Prostate gland (tissue), 2 donors: Measurements from ENCODE around the gene BRPF1. TPM values are rescaled to one million over a fixed set of nuclear protein-coding genes. Genes with fewer than 3 reads are reported as not detected.

Experiments used
- DNase-seq: peaks from one replicate; pipeline ENCODE4 v3.0.0-alpha.2; 2019; ENCODE audit warnings: low spot score
- H3K27ac ChIP-seq, 2 donors: fragments of 200-600 bp; sonication (generic); 2 replicates each; pipeline ENCODE4 v1.5.1; 2017 to 2019
- H3K27me3 ChIP-seq: fragments of 200-600 bp; sonication (generic); replicated peaks from 2 replicates; pipeline ENCODE4 v1.5.1; 2019; ENCODE audit not compliant: insufficient read depth
- H3K36me3 ChIP-seq, 2 donors: fragments of 200-600 bp; sonication (generic); 1 replicate in 1 of 2; 2 replicates in 1 of 2; pipeline versions ENCODE4 v1.5.1 to v1.8.1; 2017 to 2019
- H3K4me1 ChIP-seq: fragments of 200-600 bp; sonication (generic); replicated peaks from 2 replicates; pipeline ENCODE4 v1.5.1; 2019
- H3K4me3 ChIP-seq, 2 donors: fragments of 200-600 bp; sonication (generic); 2 replicates each; pipeline ENCODE4 v1.5.1; 2017 to 2019
- H3K9me3 ChIP-seq: fragments of 200-600 bp; sonication (generic); 2 replicates; pipeline ENCODE4 v1.5.1; 2017
- POLR2A ChIP-seq: fragments of 450-650 bp; IDR thresholded peaks from one replicate; pipeline ENCODE4 v1.6.1; 2016; ENCODE audit warnings: antibody characterized with exemption, mild to moderate bottlenecking
- POLR2AphosphoS5 ChIP-seq: sonication (generic); formaldehyde crosslinking; IDR thresholded peaks from one replicate; pipeline ENCODE4 v1.6.1; 2017; ENCODE audit warnings: antibody characterized with exemption
- WGBS: methylation state at CpG from one replicate; pipeline ENCODE4 v1.1.5; 2018; 5-methylcytosine and 5-hydroxymethylcytosine counted together
- intact Hi-C: fragments of 100-400 bp; cut with DNase I; formaldehyde crosslinking; loops from one replicate; pipeline ENCODE4 v1.14.2; 2022
- total RNA-seq, 2 donors: library from RNA; depleted of rRNA; stranded (reverse); fragments of >200 nt; gene quantifications; one replicate each; pipeline ENCODE4 v1.1.0, GENCODE V29; 2016
- TF ChIP-seq, protein P1 (sequence below), 4 experiments: fragments of 200-600 bp in 2 of 4; fragments of 450-650 bp in 2 of 4; sonication (generic) in 2 of 4; IDR thresholded peaks; 1 replicate in 3 of 4; 2 replicates in 1 of 4; pipeline ENCODE4 v1.5.1; 2016 to 2019; ENCODE audit warnings: antibody characterized with exemption in 4 of 4, mild to moderate bottlenecking in 2 of 4, moderate library complexity in 2 of 4

BRPF1 gene
- total RNA-seq, 2 donors from 2014 or later, result 14.2 to 43.5 TPM

DNA sequence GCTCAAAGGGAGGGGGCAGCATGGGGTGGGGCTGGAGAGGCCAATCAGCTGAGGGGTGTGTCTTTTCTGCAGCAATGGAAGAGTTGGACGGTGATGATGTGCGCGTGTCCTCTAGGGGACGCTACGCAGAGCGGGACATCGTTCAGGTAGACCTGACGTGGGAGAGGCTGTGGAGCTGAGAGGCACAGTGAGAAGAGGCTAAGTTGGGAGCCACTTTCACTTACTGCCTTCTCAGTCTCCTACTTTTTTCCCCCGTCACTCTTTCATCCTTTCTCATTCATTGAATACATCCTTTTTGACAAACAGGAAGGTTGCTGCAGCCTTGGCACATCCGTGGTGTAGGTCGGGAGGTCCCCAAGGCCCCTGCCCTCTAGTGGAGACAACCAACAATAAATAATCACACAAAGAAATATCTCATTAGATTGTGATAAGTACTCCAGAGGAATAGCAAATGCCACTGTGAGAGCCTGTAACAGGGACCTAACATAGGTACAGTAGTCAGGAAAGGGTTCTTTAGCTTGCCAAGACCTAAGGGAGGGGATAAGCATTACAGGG lies 4.4 kb upstream of the BRPF1 start:
- Histone ChIP-seq H3K27me3 (no peaks in the 10 kb centered on the region), H3K27ac (no peak overlapping the region), H3K36me3 (no peaks in the 10 kb centered on the region), H3K4me3 (no peak overlapping the region), H3K4me1 (no peaks in the 10 kb centered on the region), H3K9me3 (no peaks in the 10 kb centered on the region)
- DNase-seq, result no peak
- 12% methylated on average over 11 of the region's 11 CpGs for WGBS
- intact Hi-C loops, result no loop called here
- TF ChIP-seq POLR2AphosphoS5, result no peak
- TF ChIP-seq, protein P1, sequence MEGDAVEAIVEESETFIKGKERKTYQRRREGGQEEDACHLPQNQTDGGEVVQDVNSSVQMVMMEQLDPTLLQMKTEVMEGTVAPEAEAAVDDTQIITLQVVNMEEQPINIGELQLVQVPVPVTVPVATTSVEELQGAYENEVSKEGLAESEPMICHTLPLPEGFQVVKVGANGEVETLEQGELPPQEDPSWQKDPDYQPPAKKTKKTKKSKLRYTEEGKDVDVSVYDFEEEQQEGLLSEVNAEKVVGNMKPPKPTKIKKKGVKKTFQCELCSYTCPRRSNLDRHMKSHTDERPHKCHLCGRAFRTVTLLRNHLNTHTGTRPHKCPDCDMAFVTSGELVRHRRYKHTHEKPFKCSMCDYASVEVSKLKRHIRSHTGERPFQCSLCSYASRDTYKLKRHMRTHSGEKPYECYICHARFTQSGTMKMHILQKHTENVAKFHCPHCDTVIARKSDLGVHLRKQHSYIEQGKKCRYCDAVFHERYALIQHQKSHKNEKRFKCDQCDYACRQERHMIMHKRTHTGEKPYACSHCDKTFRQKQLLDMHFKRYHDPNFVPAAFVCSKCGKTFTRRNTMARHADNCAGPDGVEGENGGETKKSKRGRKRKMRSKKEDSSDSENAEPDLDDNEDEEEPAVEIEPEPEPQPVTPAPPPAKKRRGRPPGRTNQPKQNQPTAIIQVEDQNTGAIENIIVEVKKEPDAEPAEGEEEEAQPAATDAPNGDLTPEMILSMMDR (IDR thresholded peaks at IDR 0.05), result peak in 1 of 4 experiments; percentile 6
- no peak for TF ChIP-seq POLR2A

GRCh38 chr3:9727743-9728142 lies 3.8 kb upstream of the BRPF1 start:
- 72% methylated on average over 2 of the region's 2 CpGs for WGBS

DNA sequence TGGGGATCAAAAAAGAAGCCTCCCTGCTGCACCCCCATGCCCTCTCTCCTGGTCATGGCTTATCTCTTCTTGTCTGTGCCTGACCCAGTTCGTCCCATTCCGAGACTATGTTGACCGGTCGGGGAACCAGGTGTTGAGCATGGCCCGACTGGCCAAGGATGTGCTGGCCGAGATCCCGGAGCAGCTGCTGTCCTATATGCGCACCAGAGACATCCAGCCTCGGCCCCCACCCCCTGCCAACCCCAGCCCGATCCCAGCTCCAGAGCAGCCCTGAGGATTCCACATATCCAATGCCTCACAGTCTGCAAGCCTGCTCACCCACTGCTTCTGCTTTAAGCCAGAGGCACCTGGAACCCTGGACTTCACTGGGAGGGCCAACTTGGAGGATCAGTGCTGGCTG lies 2.1 kb upstream of the BRPF1 start:
- intact Hi-C loops, result no loop called here
- peaks cover 14% of the 10 kb centered on the region for H3K4me1 ChIP-seq
- TF ChIP-seq POLR2A (no peak), POLR2AphosphoS5 (no peak)
- TF ChIP-seq, protein P1 (IDR thresholded peaks at IDR 0.05), result no peak
- H3K27me3 ChIP-seq, result no peaks in the 10 kb centered on the region
- no peaks in the 10 kb centered on the region for H3K36me3 ChIP-seq
- DNase-seq, result no peak
- no peaks in the 10 kb centered on the region for H3K9me3 ChIP-seq
- WGBS, result 81% methylated on average over 7 of the region's 10 CpGs
- no peak overlapping the region for H3K27ac ChIP-seq
- no peak overlapping the region for H3K4me3 ChIP-seq

More at GRCh38 chr3:9727743-9728142, 3.8 kb upstream of the BRPF1 start:
- Histone ChIP-seq H3K4me1 (peaks cover 6% of the 10 kb centered on the region), H3K4me3 (no peak overlapping the region), H3K27me3 (no peaks in the 10 kb centered on the region), H3K9me3 (no peaks in the 10 kb centered on the region), H3K27ac (no peak overlapping the region), H3K36me3 (no peaks in the 10 kb centered on the region)
- intact Hi-C loops, result no loop called here
- no peak for DNase-seq
- TF ChIP-seq POLR2AphosphoS5 (no peak), POLR2A (no peak)
- TF ChIP-seq, protein P1 (IDR thresholded peaks at IDR 0.05), result no peak

GRCh38 chr3:9730657-9731205 lies 804 bp upstream of the BRPF1 start:
- H3K27ac ChIP-seq, result peak overlapping the region; percentile 96 to 97
- peaks cover 14% of the 10 kb centered on the region for H3K4me1 ChIP-seq
- H3K4me3 ChIP-seq, result peak overlapping the region; percentile 97 to 98
- peaks cover 0 to 7% of the 10 kb centered on the region in 2 donors for H3K36me3 ChIP-seq
- WGBS, result under 1% methylated on average over 16 of the region's 17 CpGs
- no peaks in the 10 kb centered on the region for H3K27me3 ChIP-seq
- H3K9me3 ChIP-seq, result no peaks in the 10 kb centered on the region
- intact Hi-C loops, result loop anchor here (5.0 to 10.0 kb wide), 2 partner anchors 112 to 184 kb away; partner anchors contain the start of genes IL17RC and RPUSD3
- TF ChIP-seq, protein P1 (IDR thresholded peaks at IDR 0.05), result no peak
- no peak for TF ChIP-seq POLR2A
- TF ChIP-seq POLR2AphosphoS5, result no peak
- DNase-seq, result no peak
